ENCODE results near the gene MDFIC.

GRCh38 chr7:114930107-114930661, 8.3 kb downstream of the MDFIC start:
- TF ChIP-seq CTCF (IDR thresholded peaks at IDR 0.05; ENCODE audit: low read depth, low read length, missing input control) (no peak), SP1 (IDR thresholded peaks at IDR 0.05) (no peak), GABPA (IDR thresholded peaks at IDR 0.05 in 1 of 2, conservative IDR thresholded peaks at IDR 0.05 in 1 of 2) (no peak), JUND (IDR thresholded peaks at IDR 0.05) (no peak), RXRA (IDR thresholded peaks at IDR 0.05) (no peak), TAF1 (conservative IDR thresholded peaks at IDR 0.05) (no peak)

All from liver (tissue), 3 donors.